Measurements from ENCODE around the gene NCKAP5.

Gene NCKAP5

DNA sequence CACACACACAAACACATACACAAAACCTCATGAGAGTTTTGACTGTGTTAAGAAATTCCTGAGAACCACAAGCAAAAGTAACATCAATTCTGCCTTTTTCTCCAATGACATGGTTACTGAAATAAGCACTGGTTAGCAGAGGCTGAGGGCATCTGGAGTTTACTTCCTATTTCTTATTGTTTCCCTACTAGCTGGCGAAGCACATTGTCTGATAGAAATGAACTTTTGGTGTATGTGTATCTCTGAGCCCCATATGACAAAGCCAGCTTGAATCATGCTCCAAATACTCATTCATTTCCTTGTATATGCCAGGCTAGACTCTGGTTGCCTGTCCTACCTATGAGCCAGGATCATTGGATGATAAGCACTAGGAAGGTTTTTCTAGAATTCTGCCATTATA is 203.1 kb downstream of the NCKAP5 start:
- Mint-ChIP-seq H3K9me3 (no peaks in the 10 kb centered on the region), H3K4me1 (ENCODE audit: low read depth) (peaks cover 6% of the 10 kb centered on the region), H3K27me3 (ENCODE audit: low read depth) (no peaks in the 10 kb centered on the region), H3K4me3 (no peak overlapping the region), H3K36me3 (ENCODE audit: low read depth) (no peaks in the 10 kb centered on the region), H3K27ac (no peak overlapping the region)
- DNase-seq (ENCODE audit: low spot score): no peak

DNA sequence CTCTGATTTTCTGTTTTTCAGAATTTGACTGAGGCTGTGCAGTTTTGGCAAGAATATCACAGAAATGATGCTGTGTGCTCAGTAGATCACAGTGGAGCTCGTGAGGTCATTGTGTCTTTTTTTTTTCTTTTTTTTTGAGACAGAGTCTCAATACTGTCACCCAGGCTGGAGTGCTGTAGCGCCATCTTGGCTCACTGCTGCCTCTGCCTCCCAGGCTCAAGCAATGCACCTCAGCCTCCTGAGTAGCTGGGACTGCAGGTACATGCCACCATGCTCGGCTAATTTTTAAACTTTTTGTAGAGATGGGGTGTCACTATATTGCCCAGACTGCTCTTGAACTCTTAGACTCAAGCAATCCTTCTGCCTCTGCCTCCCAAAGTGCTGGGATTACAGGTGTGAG is 203.6 kb downstream of the NCKAP5 start:
- H3K27me3 Mint-ChIP-seq (ENCODE audit: low read depth): no peaks in the 10 kb centered on the region
- no peak for DNase-seq (ENCODE audit: low spot score)
- H3K9me3 Mint-ChIP-seq: no peaks in the 10 kb centered on the region
- H3K4me1 Mint-ChIP-seq (ENCODE audit: low read depth): peaks cover 6% of the 10 kb centered on the region
- H3K4me3 Mint-ChIP-seq: no peak overlapping the region
- no peaks in the 10 kb centered on the region for H3K36me3 Mint-ChIP-seq (ENCODE audit: low read depth)
- H3K27ac Mint-ChIP-seq: no peak overlapping the region

DNA sequence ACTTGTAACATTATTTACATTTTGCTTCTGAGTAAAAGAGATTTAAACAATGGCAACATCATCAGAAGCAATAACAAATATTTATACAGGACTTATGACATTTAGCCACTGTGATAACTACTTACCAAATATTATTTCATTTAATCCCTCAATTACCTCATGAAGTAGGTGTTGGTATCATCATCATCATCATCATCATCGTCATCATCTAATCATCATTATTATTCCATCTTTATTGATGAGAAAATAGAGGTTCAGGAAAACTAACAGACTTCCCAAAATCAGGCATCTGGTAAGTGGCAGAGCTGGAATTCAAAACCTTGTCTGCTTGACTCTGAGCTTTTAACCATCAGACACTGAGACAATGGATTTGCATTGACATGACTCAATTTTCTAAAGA is 204.4 kb downstream of the NCKAP5 start:
- Mint-ChIP-seq H3K9me3 (no peaks in the 10 kb centered on the region), H3K36me3 (ENCODE audit: low read depth) (no peaks in the 10 kb centered on the region), H3K4me1 (ENCODE audit: low read depth) (peaks cover 6% of the 10 kb centered on the region), H3K27me3 (ENCODE audit: low read depth) (no peaks in the 10 kb centered on the region), H3K27ac (no peak overlapping the region), H3K4me3 (no peak overlapping the region)
- no peak for DNase-seq (ENCODE audit: low spot score)

DNA sequence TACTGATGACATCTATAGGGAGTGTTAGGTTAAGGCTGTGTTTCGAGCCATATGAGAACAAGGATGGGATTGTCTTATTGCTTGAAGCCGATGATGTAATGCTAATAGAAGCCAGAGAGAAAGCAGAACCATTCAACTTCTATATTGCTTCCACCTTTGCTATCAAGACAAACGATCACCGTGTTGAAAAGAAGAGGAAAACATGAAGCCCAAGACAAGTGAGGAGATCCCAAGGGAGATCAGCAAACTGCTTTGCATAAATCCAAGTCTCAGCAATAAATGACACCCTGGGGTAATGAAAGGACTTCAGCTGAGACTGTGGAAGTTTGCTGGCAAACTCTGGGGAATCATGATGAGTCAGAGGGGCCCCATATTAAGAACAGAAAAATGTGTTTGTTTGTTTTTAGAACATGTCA is 206.2 kb downstream of the NCKAP5 start:
- H3K9me3 Mint-ChIP-seq: no peaks in the 10 kb centered on the region
- no peak for DNase-seq (ENCODE audit: low spot score)
- H3K27me3 Mint-ChIP-seq (ENCODE audit: low read depth): no peaks in the 10 kb centered on the region
- H3K27ac Mint-ChIP-seq: no peak overlapping the region
- no peaks in the 10 kb centered on the region for H3K36me3 Mint-ChIP-seq (ENCODE audit: low read depth)
- H3K4me3 Mint-ChIP-seq: no peak overlapping the region
- H3K4me1 Mint-ChIP-seq (ENCODE audit: low read depth): peaks cover 6% of the 10 kb centered on the region

DNA sequence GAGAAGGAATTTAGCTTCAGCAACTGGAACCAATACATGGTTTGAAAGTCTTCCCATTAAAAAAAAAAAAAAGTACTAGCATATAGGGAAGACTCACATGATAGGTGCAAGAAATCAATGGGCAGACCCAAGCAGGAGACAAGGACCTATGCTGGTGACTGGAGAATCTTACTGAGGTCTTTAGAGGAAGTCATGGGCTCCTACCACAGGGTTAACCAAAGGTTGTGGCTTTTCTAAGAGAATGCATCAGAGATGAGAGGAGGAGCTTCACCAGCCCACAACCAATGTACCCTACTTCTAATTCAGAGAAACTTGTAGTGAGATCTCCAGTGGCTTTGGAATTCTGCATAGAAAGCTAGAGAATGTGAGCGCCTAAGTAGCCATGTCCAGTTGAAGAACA is 207.4 kb downstream of the NCKAP5 start:
- Mint-ChIP-seq H3K4me1 (ENCODE audit: low read depth) (peaks cover 6% of the 10 kb centered on the region), H3K36me3 (ENCODE audit: low read depth) (no peaks in the 10 kb centered on the region), H3K9me3 (no peaks in the 10 kb centered on the region), H3K27ac (no peak overlapping the region), H3K27me3 (ENCODE audit: low read depth) (no peaks in the 10 kb centered on the region), H3K4me3 (no peak overlapping the region)
- DNase-seq (ENCODE audit: low spot score): no peak

DNA sequence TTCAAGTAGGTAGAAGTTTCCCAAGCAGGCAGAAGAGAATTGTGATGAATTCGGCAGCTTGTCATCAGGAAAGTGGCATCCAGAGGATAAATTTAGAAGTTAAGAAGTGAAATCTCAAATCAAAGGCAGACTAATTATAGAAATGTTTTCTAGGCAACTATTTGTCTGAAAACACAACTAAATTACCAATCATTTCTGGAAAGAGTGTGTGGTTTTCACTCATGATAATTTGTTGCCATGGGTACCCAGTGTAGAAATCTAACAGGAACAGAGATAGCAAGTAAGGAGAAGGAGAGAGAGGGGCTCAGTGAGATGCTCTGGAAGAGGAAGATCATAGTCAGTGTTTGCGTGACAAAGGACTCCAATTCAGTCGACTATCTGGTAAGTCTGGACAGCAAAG is 208.1 kb downstream of the NCKAP5 start:
- Mint-ChIP-seq H3K36me3 (ENCODE audit: low read depth) (no peaks in the 10 kb centered on the region), H3K27me3 (ENCODE audit: low read depth) (no peaks in the 10 kb centered on the region)
- DNase-seq (ENCODE audit: low spot score): no peak

DNA sequence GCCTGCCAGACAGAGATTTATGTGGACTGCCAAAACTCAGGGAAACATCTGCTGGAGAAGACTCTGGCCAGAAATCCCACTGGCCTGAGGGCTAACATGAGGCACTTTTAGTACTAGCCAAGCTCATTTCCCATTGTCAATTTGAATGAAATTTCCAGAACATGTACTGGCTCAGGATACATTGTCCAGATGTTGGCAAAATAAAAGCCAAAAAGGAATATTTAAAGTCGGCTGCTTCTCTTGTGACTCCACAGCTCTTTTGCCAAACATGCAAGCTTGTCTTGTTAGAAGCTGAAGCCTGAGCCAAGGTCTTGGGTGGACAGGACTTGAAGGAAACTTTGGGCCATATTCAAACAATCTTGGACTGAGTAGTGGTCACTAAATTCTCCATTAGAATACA is 215.5 kb downstream of the NCKAP5 start:
- Mint-ChIP-seq H3K27ac (no peak overlapping the region), H3K36me3 (ENCODE audit: low read depth) (no peaks in the 10 kb centered on the region), H3K4me1 (ENCODE audit: low read depth) (no peaks in the 10 kb centered on the region), H3K4me3 (no peak overlapping the region), H3K27me3 (ENCODE audit: low read depth) (no peaks in the 10 kb centered on the region), H3K9me3 (no peaks in the 10 kb centered on the region)
- no peak for DNase-seq (ENCODE audit: low spot score)

More for the DNA sequence above, 208.1 kb downstream of the NCKAP5 start:
- Mint-ChIP-seq H3K4me1 (ENCODE audit: low read depth) (peaks cover 6% of the 10 kb centered on the region), H3K27ac (no peak overlapping the region), H3K9me3 (no peaks in the 10 kb centered on the region), H3K4me3 (no peak overlapping the region)

DNA sequence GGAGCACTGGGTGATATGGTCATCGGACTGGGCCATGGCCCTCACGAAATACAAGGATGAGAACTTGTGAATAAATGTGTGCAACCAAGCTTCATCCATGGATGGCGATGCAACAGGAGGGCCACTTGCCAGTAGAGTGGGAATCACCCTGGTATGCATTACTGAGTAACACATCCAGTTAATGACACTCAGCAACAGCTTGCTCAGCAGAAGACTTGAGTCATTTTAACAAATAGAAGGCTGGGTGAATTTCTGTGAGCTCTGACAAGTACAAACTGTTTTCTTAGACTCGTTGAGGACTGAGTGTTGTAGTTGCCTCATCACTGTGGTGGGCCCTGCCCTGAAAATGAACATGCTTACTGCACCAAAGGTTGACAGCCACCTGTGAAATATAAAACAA is 221.6 kb downstream of the NCKAP5 start:
- no peak overlapping the region for H3K27ac Mint-ChIP-seq
- no peaks in the 10 kb centered on the region for H3K36me3 Mint-ChIP-seq (ENCODE audit: low read depth)
- H3K27me3 Mint-ChIP-seq (ENCODE audit: low read depth): no peaks in the 10 kb centered on the region
- DNase-seq (ENCODE audit: low spot score): no peak
- H3K4me1 Mint-ChIP-seq (ENCODE audit: low read depth): no peaks in the 10 kb centered on the region
- no peak overlapping the region for H3K4me3 Mint-ChIP-seq
- H3K9me3 Mint-ChIP-seq: no peaks in the 10 kb centered on the region

DNA sequence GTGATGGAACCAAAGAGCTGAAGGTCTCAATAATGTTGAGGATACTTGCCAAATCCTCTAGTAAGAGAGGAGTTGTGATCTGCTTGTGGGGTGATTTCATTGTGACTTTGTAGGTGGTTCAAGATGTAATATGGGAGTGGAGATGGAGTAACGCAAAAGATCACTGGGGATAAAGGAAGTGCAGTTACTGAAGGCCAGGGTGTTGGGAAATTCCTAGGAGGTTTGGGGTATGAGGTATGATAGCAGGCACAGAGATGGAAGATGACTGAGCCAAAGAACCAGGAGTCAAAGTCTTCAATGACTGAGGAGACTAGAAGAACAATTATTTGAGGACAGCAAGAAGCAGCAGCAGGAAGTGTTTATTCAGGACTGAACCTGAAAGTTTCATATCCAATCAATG is 222.6 kb downstream of the NCKAP5 start:
- H3K27ac Mint-ChIP-seq: no peak overlapping the region

DNA sequence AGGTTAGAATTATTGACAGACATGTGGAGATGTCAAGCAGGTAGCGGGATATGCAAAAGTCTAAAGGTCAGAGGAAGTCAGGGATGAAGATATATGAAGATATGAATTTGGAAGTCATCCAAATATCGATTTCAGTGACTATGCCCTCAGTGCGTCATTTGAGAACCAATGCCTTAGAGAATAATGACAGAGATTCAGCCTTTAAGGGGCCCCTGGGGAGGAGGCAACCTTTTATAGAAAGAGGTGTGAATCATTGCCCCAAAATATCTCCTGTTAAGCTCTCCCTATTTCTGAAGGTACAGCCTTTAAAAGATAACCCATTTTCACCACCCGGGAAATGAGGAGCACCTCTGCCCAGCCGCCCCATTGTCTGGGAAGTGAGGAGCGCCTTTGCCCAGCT is 223.4 kb downstream of the NCKAP5 start:
- no peaks in the 10 kb centered on the region for H3K4me1 Mint-ChIP-seq (ENCODE audit: low read depth)
- no peak overlapping the region for H3K27ac Mint-ChIP-seq
- H3K36me3 Mint-ChIP-seq (ENCODE audit: low read depth): no peaks in the 10 kb centered on the region
- no peak for DNase-seq (ENCODE audit: low spot score)
- no peaks in the 10 kb centered on the region for H3K27me3 Mint-ChIP-seq (ENCODE audit: low read depth)
- H3K4me3 Mint-ChIP-seq: no peak overlapping the region
- no peaks in the 10 kb centered on the region for H3K9me3 Mint-ChIP-seq

More for the DNA sequence above, 222.6 kb downstream of the NCKAP5 start:
- no peak for DNase-seq (ENCODE audit: low spot score)
- Mint-ChIP-seq H3K36me3 (ENCODE audit: low read depth) (no peaks in the 10 kb centered on the region), H3K27me3 (ENCODE audit: low read depth) (no peaks in the 10 kb centered on the region), H3K4me1 (ENCODE audit: low read depth) (no peaks in the 10 kb centered on the region), H3K4me3 (no peak overlapping the region), H3K9me3 (no peaks in the 10 kb centered on the region)

DNA sequence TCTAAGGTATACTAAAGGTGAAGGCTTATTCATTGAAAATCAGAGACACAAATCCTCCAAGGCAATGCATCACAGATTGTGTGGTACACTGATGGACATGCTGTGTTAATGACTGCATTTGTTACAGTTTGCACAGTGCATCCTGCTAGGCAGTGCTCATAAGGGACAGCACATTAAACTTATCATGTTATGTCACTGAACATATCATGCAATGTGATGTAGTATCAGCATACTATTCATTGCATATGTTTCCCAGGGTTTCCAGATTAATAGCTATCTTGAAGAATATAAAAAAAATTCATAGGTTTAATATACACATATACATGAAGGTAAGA is 225.3 kb downstream of the NCKAP5 start:
- Mint-ChIP-seq H3K27ac (no peak overlapping the region), H3K4me3 (no peak overlapping the region), H3K36me3 (ENCODE audit: low read depth) (no peaks in the 10 kb centered on the region), H3K27me3 (ENCODE audit: low read depth) (no peaks in the 10 kb centered on the region), H3K4me1 (ENCODE audit: low read depth) (no peaks in the 10 kb centered on the region), H3K9me3 (no peaks in the 10 kb centered on the region)
- DNase-seq (ENCODE audit: low spot score): no peak

DNA sequence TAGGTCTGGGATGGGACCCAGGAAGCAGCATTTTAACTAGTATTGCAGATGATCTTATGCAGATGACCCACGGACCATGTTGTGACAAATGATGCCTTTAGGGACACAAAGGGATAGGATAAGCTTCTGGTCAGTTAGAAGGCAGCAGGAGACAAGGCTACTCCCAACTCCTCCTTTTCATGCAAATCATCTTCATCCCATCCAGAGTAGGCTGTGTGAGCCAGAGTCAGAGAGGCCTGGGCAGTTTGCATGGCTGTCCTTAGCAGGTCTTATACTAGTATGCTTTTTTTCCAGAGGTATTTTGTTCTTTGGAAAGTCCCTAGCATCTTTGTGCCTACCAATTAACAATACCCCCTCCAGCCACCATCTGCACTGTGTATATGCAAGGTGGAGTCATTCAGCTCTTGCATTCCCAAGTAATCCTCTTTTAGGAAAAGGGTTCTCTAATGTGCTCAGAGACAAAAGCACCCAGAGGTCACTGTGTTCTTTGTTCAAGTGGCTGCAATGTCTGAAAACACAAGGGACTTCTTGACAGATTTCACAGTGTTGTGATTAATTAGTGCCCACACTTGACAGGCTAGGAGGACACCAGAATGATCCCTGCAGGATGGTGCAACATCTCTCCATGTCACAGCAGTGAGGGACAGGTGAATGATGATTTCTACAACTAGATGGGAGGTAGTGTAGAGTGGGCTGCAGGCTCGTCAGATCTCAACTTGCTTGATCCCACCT is 225.8 kb downstream of the NCKAP5 start:
- no peaks in the 10 kb centered on the region for H3K27me3 Mint-ChIP-seq (ENCODE audit: low read depth)
- H3K4me1 Mint-ChIP-seq (ENCODE audit: low read depth): no peaks in the 10 kb centered on the region
- no peak for DNase-seq (ENCODE audit: low spot score)
- H3K27ac Mint-ChIP-seq: no peak overlapping the region
- no peak overlapping the region for H3K4me3 Mint-ChIP-seq
- no peaks in the 10 kb centered on the region for H3K36me3 Mint-ChIP-seq (ENCODE audit: low read depth)
- no peaks in the 10 kb centered on the region for H3K9me3 Mint-ChIP-seq

DNA sequence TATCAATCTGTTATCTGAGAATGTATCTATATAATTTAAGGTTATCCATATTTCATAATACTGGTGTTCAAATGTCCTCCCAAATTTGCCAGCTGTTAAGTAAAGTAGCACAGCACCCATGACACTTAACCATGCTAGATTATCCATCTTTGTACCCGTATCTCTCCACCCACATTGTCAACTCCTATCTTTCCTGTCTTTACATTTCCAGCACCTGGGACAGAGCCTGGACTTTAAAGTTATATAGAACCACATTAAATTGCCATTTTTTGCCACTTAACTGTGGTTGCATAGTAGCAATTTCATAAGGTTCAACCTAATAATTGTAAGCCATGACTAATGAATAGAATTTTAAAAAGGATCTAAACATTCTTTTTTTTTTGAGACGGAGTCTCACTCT is 226.7 kb downstream of the NCKAP5 start:
- DNase-seq (ENCODE audit: low spot score): no peak
- Mint-ChIP-seq H3K4me1 (ENCODE audit: low read depth) (no peaks in the 10 kb centered on the region), H3K27me3 (ENCODE audit: low read depth) (no peaks in the 10 kb centered on the region), H3K9me3 (no peaks in the 10 kb centered on the region), H3K27ac (no peak overlapping the region), H3K36me3 (ENCODE audit: low read depth) (no peaks in the 10 kb centered on the region), H3K4me3 (no peak overlapping the region)

DNA sequence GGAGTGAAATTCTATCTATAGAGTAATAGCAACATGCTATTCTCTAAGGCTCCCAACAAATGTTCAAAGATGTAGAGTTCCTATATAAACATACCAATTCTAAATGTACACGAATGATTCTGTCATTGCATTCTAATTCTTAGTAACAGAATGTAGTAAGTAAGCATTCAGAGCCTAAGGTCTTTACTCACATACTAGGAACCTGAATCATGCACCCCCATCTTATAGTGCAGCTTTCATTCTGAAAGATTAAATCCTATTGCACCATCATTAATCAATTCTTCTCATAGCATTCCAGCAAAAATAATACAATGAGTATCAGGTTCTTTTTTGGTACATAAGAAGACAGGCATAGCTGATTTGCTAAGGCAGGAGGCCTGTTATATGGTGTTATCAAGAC is 230.0 kb downstream of the NCKAP5 start:
- Mint-ChIP-seq H3K27ac (no peak overlapping the region), H3K36me3 (ENCODE audit: low read depth) (no peaks in the 10 kb centered on the region), H3K27me3 (ENCODE audit: low read depth) (no peaks in the 10 kb centered on the region), H3K4me1 (ENCODE audit: low read depth) (no peaks in the 10 kb centered on the region), H3K9me3 (no peaks in the 10 kb centered on the region), H3K4me3 (no peak overlapping the region)
- DNase-seq (ENCODE audit: low spot score): no peak

DNA sequence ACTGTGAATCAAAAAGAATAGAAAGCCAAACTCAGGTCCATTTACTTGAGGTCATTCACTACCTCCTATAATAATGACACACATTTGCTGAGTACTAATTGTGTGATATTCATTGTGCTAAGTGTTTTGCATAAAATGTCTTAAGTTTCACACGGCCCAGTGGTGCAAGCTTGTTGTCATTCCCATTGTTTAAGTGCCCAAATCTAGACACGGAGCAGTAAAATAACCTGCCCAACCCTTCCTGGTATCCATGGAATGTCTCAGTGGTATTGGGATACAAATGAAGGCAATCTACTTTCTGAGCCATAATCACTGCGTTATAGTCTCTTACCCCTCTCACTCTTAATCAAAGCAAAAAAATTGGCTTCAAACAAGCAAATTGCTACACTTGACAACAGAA is 233.3 kb downstream of the NCKAP5 start:
- Mint-ChIP-seq H3K4me1 (ENCODE audit: low read depth) (no peaks in the 10 kb centered on the region), H3K36me3 (ENCODE audit: low read depth) (no peaks in the 10 kb centered on the region), H3K27me3 (ENCODE audit: low read depth) (no peaks in the 10 kb centered on the region), H3K9me3 (no peaks in the 10 kb centered on the region), H3K27ac (no peak overlapping the region), H3K4me3 (no peak overlapping the region)
- no peak for DNase-seq (ENCODE audit: low spot score)
